Activated naive CD4-positive, alpha-beta T cell treated with anti-CD3 and anti-CD28 coated beads, Interleukin-2, amount 10 ng/mL, durations not matched to agents 7 days and 5 days (primary cell): ENCODE measurements around the gene THEM5.

Experiments
- CTCF ChIA-PET: fragments of 350-600 bp; sonication (Branson Sonifier 250); formaldehyde crosslinking; loops from one replicate; lab custom pipeline; 2021; ENCODE audit warnings: antibody characterized with exemption; lab: Charles Lee
- DNase-seq: peaks from one replicate; pipeline ENCODE4 v3.0.0-alpha.2; 2020
- H3K27ac Mint-ChIP-seq: one replicate; pipeline ENCODE4 v1.8.0; 2021; ENCODE audit warnings: mild to moderate bottlenecking, moderate library complexity, mixed read lengths
- H3K27me3 Mint-ChIP-seq: one replicate; pipeline ENCODE4 v1.8.0; 2021; ENCODE audit warnings: mild to moderate bottlenecking, mixed read lengths
- H3K36me3 Mint-ChIP-seq: one replicate; pipeline ENCODE4 v1.8.0; 2021; ENCODE audit warnings: mixed read lengths
- H3K4me1 Mint-ChIP-seq: one replicate; pipeline ENCODE4 v1.8.0; 2021; ENCODE audit warnings: mixed read lengths
- H3K4me3 Mint-ChIP-seq: one replicate; pipeline ENCODE4 v1.8.0; 2021; ENCODE audit warnings: mild to moderate bottlenecking, moderate library complexity, mixed read lengths
- H3K9me3 Mint-ChIP-seq: one replicate; pipeline ENCODE4 v1.8.0; 2021; ENCODE audit warnings: mixed read lengths

THEM5 gene

DNA sequence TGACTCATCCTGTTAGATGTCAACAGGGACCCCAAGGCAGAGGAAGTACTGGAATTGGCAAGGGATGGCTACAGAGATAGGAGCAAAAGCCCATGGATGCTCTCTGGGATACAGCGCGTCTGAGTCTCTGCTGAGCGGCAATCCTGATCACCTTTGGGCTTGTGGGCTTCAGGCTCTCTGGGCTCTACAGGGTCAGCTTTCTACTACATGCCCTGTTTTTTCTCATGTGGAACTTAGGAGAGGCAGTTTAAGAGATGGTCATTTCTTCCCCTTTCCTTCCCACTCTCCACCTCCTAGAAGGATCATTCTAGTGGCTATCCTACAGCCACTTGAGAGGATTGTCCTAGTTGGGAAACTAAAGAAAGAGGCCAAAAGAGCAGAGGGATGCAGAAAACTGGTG, 49.6 kb downstream of the THEM5 start:
- Mint-ChIP-seq H3K27ac (no peak overlapping the region), H3K4me1 (peaks cover 6% of the 10 kb centered on the region), H3K9me3 (no peaks in the 10 kb centered on the region), H3K36me3 (no peaks in the 10 kb centered on the region), H3K4me3 (no peak overlapping the region), H3K27me3 (peaks cover 68% of the 10 kb centered on the region)
- no peak for DNase-seq
- CTCF ChIA-PET = interaction anchor here (1.0 kb wide), 1 partner anchor 26 kb away, joined by 4 read pairs; no protein-coding TSS in a partner anchor

DNA sequence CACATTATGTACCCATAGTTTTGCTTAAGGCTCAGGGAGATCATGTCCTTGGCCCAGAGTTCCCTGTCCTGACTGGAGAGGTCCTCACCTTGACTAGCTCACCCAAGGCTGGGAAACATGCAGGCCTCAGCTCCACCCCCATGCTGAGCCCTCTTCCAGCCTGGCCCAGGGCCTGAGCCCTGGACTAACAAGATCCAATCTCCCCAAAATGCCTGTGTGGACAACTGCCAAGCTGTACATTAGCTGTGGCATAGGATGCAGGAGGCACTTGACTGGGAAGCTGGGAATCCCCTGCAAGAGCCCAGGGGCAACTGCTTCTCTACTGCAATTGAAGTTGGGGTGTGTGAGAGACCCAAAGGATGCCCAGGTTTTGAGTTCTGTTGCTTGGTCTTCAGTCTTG, 50.3 kb downstream of the THEM5 start:
- H3K36me3 Mint-ChIP-seq = no peaks in the 10 kb centered on the region
- no peak for DNase-seq
- CTCF ChIA-PET = interaction anchor here (1.0 to 1.7 kb wide), 2 partner anchors 27 to 32 kb away, joined by 4 read pairs; no protein-coding TSS in a partner anchor
- no peak overlapping the region for H3K4me3 Mint-ChIP-seq
- H3K27ac Mint-ChIP-seq = no peak overlapping the region
- H3K27me3 Mint-ChIP-seq = peaks cover 72% of the 10 kb centered on the region
- peaks cover 6% of the 10 kb centered on the region for H3K4me1 Mint-ChIP-seq
- no peaks in the 10 kb centered on the region for H3K9me3 Mint-ChIP-seq

DNA sequence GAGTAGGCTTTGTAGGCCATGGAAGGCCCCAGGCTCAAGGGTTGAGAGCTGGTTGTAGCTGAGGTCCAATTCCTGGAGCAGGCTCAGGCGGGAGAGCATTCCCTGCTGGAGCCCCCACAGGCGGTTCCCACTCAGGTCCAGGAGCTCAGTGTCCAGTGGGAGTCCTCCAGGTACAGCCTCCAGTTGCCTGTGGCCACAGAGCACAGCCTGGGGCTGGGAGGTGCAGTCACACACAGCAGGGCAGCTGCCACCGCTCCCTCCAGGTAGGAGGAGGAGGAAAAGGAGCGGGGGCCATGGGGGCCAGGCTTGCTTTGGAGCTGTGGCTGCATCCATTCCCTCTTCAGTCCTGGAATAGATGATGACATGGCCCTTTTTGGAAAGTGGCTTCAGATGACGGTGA, 51.1 kb downstream of the THEM5 start:
- Mint-ChIP-seq H3K4me3 (no peak overlapping the region), H3K9me3 (no peaks in the 10 kb centered on the region), H3K27ac (no peak overlapping the region), H3K36me3 (no peaks in the 10 kb centered on the region), H3K4me1 (peaks cover 6% of the 10 kb centered on the region), H3K27me3 (peaks cover 72% of the 10 kb centered on the region)
- CTCF ChIA-PET = interaction anchor here (1.2 to 1.7 kb wide), 2 partner anchors 9 to 33 kb away, joined by 3 to 4 read pairs; no protein-coding TSS in a partner anchor
- DNase-seq = no peak

DNA sequence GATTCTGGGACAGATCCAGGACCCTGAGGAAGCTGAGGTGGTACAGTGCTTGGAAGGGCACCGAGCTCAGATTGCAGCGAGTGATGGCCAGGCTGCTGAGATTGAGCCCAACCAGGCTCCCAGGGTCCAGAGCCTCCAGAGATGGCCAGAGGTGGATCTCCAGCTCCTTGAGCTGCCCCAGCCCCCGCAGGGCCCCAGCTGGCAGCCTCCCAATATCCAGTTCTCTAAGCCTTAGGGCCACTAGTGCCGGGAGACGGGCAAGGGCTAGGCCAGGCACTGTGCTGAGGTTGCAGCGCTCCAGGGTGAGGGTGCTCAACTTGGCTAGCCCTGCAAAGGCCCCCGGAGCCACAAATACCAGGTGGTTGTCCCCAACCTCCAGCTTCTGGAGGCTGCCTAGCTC, 51.7 kb downstream of the THEM5 start:
- Mint-ChIP-seq H3K9me3 (no peaks in the 10 kb centered on the region), H3K27ac (no peak overlapping the region), H3K4me1 (peaks cover 6% of the 10 kb centered on the region), H3K27me3 (peaks cover 70% of the 10 kb centered on the region), H3K36me3 (no peaks in the 10 kb centered on the region), H3K4me3 (no peak overlapping the region)
- no peak for DNase-seq
- CTCF ChIA-PET = interaction anchor here (1.2 to 1.7 kb wide), 2 partner anchors 9 to 34 kb away, joined by 3 to 4 read pairs; no protein-coding TSS in a partner anchor

DNA sequence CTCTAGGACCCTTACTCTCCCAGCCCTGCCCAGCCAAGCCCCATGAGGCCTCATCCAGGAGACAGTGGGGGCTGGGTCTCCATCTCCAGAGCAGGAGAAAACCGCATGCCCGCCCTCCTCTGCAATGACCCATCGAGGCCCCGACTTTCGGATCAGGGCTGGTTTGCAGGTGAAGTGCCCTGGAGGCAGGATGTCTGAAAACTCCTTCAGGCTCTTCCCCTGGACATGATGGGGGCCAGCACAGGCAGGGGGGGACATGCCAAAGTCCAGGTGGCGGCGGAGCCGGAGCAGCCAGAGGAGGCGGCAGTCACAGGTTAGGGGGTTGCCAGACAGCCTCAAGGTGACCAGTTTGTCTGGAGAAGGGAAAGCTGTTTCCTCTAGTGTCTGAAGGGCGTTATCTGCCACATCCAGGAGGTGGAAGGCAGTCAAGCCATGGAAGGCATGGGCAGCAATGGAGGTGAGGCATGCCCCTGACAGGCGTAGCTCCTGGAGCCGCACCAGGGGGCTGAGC, 52.1 kb downstream of the THEM5 start:
- Mint-ChIP-seq H3K36me3 (no peaks in the 10 kb centered on the region), H3K27ac (no peak overlapping the region), H3K4me3 (no peak overlapping the region), H3K9me3 (no peaks in the 10 kb centered on the region), H3K27me3 (peaks cover 70% of the 10 kb centered on the region), H3K4me1 (peaks cover 6% of the 10 kb centered on the region)
- DNase-seq = no peak
- CTCF ChIA-PET = interaction anchor here (1.2 kb wide), 1 partner anchor 10 kb away, joined by 3 read pairs; no protein-coding TSS in a partner anchor

DNA sequence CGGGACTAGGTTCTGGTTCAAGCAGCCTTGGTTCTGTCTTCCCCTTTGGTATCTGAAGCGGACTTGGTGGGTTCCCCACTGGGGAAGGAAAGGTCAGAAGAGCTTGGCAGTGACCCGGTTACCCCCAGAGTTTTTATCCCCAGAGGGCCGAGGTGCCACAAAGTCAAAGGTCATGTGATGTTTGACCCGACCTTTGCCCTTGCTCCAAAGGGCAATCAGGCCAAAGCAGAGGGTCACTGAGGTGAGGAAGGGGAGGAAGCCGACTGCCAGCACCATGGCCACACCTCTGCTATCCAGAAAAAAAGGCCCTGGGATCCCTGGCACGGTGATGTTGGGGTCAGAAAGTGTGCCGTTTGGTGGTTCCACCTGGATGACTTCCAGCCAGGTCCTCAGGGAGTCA, 52.7 kb downstream of the THEM5 start:
- Mint-ChIP-seq H3K27ac (no peak overlapping the region), H3K4me3 (no peak overlapping the region)

DNA sequence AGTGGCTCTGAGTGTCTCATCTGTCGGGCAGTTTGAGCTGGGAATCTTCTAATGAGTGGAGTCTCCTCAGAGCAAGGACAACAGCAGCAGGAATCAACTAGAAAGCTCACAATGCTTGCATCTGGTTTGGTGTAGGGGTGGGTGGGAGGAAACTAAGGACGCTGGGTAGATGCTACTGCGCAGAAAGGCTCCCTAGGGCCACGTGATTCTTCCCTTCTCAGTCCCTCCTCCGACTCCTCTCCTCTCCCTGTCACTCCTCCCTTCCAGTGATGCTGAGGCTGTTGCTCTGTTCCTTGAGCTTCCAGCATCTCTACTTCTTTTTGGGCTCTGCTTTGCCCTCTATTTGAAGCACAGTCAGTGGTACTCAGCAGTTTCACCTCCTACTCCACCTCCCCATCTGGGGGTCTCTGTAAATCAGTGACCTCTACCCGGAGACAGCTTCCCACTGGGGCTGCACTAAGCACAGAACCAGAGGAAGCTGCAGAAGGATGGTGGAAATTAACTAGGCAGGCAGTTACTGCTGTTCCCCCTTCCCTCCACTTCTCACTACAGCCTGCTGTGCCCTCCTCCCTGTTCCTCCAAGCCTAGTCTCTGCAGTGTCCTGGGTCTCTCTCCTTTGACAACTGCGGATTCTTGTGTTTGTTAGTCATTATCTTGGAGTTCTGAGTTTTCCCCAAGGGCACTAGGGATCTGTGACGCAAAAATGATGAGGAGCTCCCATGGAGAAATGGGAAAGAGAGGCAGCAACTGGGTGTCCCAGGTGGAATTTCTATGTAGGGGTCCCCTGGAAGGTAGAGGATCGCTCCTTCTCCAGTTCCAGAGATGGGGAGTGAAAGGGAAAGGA, 54.1 kb downstream of the THEM5 start:
- Mint-ChIP-seq H3K27ac (no peak overlapping the region), H3K4me3 (no peak overlapping the region)

More for the DNA sequence above, 52.7 kb downstream of the THEM5 start:
- DNase-seq = no peak
- H3K27me3 Mint-ChIP-seq = peaks cover 72% of the 10 kb centered on the region
- no peaks in the 10 kb centered on the region for H3K9me3 Mint-ChIP-seq
- CTCF ChIA-PET = no interaction called here
- H3K4me1 Mint-ChIP-seq = peaks cover 6% of the 10 kb centered on the region
- H3K36me3 Mint-ChIP-seq = no peaks in the 10 kb centered on the region

DNA sequence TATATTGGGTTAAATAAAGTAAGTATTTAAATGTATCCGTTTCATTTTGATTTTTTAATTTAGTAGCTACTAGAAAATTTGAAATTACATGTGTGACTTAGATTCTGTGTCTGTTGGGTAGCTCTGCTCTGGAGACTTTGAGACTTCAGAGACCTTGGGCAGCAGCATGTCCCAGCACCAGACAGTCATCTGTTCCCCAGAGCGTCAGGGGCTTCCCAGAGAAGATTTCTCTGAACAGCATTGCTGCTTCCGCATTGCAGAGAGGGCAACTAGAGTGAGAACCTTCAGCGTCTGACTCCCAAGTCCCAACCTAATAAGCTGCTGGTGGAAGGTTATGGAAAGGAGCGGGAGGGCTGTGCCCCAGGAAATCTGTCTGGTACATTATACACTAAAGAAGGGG, 54.9 kb downstream of the THEM5 start:
- Mint-ChIP-seq H3K27ac (no peak overlapping the region), H3K4me1 (peaks cover 6% of the 10 kb centered on the region), H3K27me3 (peaks cover 52% of the 10 kb centered on the region), H3K36me3 (peaks cover 2% of the 10 kb centered on the region), H3K4me3 (no peak overlapping the region), H3K9me3 (no peaks in the 10 kb centered on the region)
- DNase-seq = no peak
- CTCF ChIA-PET = no interaction called here

More for the DNA sequence above, 54.1 kb downstream of the THEM5 start:
- Mint-ChIP-seq H3K36me3 (no peaks in the 10 kb centered on the region), H3K9me3 (no peaks in the 10 kb centered on the region), H3K4me1 (peaks cover 6% of the 10 kb centered on the region), H3K27me3 (peaks cover 61% of the 10 kb centered on the region)
- CTCF ChIA-PET = no interaction called here
- DNase-seq = no peak
